Umbilical cord (tissue), 2 donors: Measurements from ENCODE around the gene NUAK2. TPM values are rescaled to one million over a fixed set of nuclear protein-coding genes. Genes with fewer than 3 reads are reported as not detected.
A peak's percentile ranks its signal among the peaks of the same experiment; 100 is the strongest.
"Not testable (repeated sequence)": the region's sequence is repeated elsewhere in the genome, so short reads cannot be mapped to it uniquely, and the experiment has no call there.

Experiments
- DNase-seq: peaks from one replicate; pipeline ENCODE4 v3.0.0-alpha.2; 2015; ENCODE audit warnings: low spot score
- total RNA-seq: library from RNA; depleted of rRNA; stranded (reverse); fragments of >200 nt; gene quantifications from one replicate; pipeline ENCODE4 v1.2.3, GENCODE V29; 2014; ENCODE audit warnings: low replicate concordance; ENCODE audit not compliant: insufficient read depth

NUAK2 gene
- 1.2 TPM for total RNA-seq

DNA sequence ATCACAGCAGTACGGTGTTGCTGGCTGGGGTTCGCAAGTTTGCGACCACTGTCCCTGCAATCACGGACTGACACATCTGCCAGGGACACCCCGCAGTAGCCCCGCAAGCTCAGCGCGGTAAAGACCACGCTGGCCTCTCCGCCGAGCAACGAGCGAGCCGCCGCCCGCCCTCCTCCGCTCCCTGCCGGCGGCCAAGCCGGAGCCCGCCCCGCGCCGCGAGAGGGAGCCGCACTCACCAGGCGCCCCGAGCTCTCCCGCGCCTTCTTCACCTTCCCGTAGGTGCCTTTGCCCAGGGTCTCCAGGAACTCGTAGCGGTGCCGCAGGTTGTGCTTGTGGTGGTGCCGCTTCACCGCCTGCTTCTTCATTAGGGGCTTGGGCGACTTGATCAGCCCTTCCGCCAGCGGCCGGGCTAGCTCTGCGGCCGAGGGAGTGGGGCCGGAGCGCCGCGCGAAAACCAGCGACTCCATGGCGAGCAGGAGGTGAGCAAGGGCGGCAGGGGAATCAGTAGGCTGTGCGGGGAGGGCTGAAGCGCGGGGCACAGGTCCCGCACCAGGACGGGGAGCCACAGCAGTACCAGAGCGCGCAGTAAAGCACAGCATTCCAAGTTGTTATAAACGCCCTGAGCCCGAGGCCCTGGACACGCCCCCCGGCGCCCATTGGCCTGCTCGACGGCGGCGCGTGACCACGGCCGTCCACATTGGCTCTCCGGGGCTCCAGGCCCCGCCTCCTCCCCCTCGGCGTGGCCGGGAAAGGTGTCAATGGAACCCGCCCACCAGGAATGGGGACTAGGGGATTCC lies at the start of gene NUAK2:
Gene NUAK2 (minus strand): TSS at position 584 of the 797 bp plus-strand sequence. CDS start 117 bp downstream, at position 467.
- DNase-seq, result peak; percentile 86

DNA sequence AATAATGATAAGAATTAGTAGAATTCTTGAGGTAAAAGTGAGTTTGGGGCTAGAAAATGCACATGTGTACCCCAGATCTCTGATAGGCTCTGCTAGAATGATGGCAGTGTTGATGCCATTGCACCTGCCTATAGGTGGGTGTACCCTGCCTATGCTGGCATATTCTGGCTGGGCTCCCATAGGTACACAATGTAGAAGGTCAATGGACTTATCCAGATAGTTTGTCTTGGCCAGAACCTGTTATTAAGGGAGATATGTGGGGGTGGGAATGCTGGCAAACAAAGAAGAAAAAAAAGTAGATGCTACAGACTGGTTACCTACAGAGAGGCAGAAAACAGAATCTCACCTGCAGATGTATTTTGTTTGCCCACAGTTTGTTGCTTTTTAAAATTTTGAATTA lies 49.2 kb upstream of the NUAK2 start:
- no peak for DNase-seq

- peak; percentile 52 for DNase-seq
Measured at GRCh38 chr1:205369701-205370123, 48.2 kb upstream of the NUAK2 start.

- no peak for DNase-seq
Measured at GRCh38 chr1:205368478-205368877, 46.9 kb upstream of the NUAK2 start.

- peak; percentile 23 for DNase-seq
Measured at GRCh38 chr1:205365945-205366463, 44.5 kb upstream of the NUAK2 start.

- DNase-seq, result not testable (repeated sequence)
Measured at GRCh38 chr1:205365086-205365485, 43.5 kb upstream of the NUAK2 start.

- DNase-seq, result no peak
Measured at GRCh38 chr1:205360891-205361290, 39.3 kb upstream of the NUAK2 start.

- no peak for DNase-seq
Measured at GRCh38 chr1:205359771-205360565, 38.4 kb upstream of the NUAK2 start.

DNA sequence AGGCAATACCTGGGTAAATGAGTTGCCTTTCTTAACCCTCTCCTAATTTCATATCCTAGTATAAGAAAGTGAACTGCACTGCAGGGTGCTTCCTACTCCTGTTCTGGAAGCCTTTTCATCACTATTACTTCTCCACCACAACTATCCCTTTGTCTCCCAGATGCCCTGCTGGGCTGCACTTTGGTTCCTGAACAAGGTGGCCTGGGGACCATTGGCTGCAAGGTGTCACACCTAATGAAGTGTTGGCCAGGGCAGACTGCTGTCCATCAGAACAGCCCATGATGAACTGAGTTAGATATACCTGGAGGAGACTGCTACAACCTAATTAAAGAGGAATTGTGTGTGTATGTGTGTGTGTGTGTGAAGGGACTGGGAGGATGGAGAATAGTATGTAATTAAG lies 37.0 kb upstream of the NUAK2 start:
- DNase-seq, result no peak

GRCh38 chr1:205357567-205357966 lies 36.0 kb upstream of the NUAK2 start:
- DNase-seq, result no peak

DNA sequence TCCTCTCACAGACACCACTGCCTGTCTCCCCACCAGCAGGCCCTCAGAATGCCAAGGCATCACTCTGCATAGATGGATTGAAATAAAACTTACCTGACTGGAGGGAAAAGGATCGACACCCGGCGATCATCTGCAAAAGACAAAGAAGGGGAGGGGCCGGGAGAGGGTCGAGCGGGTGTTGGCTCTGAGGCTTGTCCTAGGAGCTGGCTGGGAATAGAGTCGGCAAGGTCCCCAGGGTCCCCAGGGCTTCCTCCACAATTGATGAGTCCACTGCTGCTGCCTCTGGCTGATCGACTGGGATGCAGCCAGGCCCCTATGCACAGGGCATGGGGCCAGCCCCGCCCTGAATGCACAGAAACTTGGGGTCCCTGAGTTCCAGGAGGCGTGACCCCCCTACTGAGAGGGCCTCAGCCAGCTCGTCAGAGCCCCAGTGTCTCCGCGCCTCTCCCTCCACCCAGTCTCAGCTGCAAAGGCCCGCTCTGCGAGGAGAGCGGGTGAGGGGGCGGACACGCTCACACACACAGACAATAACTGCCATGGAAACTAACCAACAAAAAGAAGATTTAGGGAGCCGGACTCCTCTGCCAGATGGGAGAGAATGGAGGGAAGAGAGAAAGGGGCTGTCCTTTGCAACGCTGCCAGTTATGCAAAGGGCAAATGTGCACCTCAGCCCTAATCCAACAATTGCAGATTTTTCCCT lies 35.0 kb upstream of the NUAK2 start, which contains the start of gene KLHDC8A:
Gene KLHDC8A (minus strand): TSS at position 483 of the 700 bp plus-strand sequence. CDS start 13,318 bp downstream, outside the sequence.
- DNase-seq, result peak; percentile 73

GRCh38 chr1:205355075-205355453 lies 33.5 kb upstream of the NUAK2 start:
- no peak for DNase-seq

DNA sequence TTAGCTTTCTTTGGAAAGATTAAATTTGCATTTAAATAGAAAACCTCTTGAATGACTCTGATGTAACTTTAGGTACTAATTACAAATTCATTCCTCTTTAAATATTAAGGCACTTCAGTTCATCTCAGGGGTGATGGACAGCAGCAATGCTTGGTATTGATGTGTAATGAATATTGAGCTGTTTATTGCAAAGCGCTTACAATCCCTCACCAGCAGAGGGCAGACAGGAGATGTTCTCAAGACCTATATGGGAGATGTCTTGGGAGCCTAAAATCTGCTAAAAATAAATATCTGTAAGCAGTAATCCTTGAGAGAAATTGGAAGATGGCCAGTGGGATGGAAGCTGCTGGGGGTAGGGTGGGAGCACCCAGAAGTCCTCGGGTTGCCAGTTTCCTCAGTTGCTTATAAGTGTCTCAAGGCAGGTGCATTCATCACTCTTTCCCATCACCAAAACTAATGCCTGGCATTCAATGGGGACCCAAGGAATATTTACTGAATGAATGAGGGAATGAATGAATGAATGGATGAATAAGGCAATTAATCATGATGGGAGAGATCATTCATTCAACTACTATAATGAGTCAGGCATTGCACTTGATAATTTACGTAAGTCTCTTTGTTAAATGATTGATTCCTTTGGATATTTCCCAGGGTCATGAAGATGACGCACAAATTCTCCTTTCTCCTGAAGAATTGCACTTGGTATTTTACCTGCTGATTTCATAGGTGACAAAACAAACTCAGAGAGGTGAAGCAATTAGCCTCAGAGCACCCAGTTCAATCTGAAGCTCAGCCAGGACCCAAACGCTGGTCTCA lies 32.9 kb upstream of the NUAK2 start:
- peak; percentile 72 for DNase-seq

DNA sequence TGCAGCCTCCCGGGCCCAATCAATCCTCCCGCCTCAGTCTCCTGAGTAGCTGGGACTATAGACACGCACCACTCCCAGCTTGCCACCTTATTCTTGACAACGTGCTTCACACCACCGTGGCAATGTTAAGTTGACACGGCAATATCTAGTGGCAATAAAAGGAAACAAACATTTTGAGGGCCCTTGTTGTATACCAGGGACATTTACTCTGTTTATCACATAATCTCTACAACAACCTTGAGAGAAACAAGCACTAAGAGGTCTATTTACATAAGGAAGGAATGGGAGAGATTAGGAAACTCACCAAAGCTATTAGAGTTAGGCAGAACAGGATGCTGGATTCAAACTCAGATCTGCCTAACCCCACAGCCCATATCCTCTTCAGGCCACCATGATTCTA lies 32.1 kb upstream of the NUAK2 start:
- DNase-seq, result no peak

GRCh38 chr1:205353191-205353590 lies 31.6 kb upstream of the NUAK2 start:
- DNase-seq, result no peak

DNA sequence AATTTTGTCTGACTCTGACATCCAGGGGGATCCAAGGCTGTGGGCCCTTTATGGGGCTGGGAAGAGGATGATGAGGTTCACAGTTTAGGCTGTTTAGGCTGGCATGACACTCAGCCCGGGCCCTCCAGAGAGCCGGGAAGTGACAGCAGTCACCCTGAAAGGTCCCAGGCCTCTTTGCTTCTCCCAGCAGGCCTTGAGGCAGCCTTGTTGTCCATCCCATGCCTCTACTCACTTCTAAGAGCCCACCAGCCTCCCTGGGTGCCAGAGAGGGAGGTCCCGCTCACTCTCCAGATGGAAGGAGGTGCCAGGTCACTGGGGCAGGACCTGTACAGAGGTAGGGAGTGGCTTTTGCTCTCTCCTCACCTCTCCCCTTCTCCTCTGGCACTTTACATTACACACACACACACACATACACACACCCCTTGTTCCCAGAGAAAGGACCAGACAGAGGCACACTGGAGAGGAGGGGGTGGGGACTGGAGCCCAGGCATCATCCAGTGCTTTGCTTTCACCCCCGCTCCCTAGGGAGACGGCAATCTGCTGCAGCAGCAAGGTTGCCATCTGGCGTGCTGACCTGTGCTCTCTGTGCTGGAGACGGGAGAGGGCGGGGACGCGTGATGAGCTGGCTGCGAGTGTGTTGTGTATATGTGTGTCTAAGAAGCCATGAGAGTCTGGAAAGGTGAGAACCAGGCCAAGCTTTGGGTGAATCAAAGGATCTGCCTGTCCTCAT lies 30.6 kb upstream of the NUAK2 start:
- DNase-seq, result no peak

- no peak for DNase-seq
Measured at GRCh38 chr1:205350691-205351141, 29.2 kb upstream of the NUAK2 start.

DNA sequence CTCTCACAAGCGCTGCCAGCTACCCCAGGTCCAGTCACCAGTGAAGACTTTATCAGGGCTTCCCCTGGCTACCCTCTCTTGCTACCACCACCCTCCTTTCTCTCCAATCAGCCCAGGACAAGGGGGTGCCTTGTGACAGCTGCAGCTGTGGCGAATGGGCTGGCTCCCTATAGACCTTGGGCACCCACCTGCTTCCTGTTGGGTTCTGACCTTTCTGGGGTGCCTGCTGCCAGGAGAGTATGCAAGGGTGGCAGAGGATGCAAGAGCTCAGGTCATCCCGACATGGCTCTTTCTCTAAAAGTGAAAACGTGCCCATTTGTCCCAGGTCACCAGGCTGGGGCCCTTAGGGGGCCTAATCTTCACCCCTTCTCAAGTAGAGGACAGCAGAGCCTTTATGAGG lies 28.6 kb upstream of the NUAK2 start:
- no peak for DNase-seq

DNA sequence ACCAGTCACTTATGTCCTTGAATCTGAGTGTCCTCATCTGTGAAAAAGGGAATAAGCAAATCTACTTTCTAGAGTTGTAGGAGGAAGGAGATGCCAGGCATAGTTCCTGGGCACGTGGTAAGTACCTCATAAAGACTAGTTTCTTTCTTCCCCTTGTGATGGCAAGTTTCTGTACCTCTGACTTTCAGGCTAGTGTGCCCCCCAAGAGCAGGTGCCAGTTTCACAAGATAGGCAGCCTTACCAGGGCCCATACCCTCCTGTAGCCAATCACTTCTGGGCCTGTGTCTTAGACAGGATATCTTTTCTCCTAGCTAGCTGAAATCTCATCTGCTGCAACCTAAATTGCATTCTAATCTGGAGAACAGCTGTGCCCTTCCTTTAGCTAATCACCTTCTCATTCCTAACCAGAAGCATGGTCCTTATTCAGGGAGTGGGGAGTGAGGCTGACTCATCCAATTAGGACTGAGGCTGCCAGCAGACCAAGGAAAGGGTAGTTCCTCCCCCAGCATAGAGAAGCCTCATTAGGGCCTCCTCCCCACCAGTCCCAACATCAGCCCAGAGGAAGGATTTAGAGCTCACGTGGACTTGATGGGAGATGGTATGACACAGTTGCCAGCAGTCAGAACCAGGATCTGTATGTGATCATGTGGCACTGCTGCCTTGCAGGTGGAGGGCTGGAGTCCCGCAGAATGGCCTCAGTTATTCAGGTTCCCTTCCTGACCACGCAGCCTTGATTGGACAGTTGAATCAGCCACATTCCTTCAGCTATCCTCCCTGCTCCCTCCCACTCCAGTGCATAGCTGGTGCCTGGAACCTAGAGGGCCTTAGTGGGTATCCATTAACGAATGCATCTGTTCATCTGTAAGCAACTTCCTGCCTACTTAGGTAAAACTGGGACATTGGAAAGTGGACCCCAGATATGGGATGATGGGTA lies 27.3 kb upstream of the NUAK2 start:
- DNase-seq, result no peak
